RWPE2 (cell line): ENCODE measurements around the gene PDE4A.
A peak's percentile ranks its signal among the peaks of the same experiment; 100 is the strongest.
"Not testable (repeated sequence)": the region's sequence is repeated elsewhere in the genome, so short reads cannot be mapped to it uniquely, and the experiment has no call there.

Source experiments
- ATAC-seq: fragments of 200-7000 bp; cut with Tn5 transposase; 3 replicates; pipeline ENCODE4 v1.9.1; 2021; ENCODE audit warnings: low read depth
- DNase-seq: peaks from one replicate; pipeline ENCODE4 v3.0.0-alpha.2; 2020; ENCODE audit warnings: low spot score
- H3K27ac ChIP-seq: fragments of 450-650 bp; 2 replicates; pipeline ENCODE4 v1.5.1; 2017; ENCODE audit warnings: mild to moderate bottlenecking; ENCODE audit not compliant: poor library complexity, severe bottlenecking
- H3K27me3 ChIP-seq: fragments of 250-450 bp; sonication (Bioruptor Pico); 2 replicates; pipeline ENCODE4 v1.5.1; 2021; ENCODE audit warnings: mild to moderate bottlenecking, moderate library complexity; ENCODE audit not compliant: insufficient read depth, poor library complexity, severe bottlenecking
- H3K36me3 ChIP-seq: fragments of 250-450 bp; sonication (Bioruptor Pico); 2 replicates; pipeline ENCODE4 v1.5.1; 2020; ENCODE audit warnings: low read depth, mild to moderate bottlenecking, moderate library complexity
- H3K4me1 ChIP-seq: fragments of 250-450 bp; sonication (Bioruptor Pico); 2 replicates; pipeline ENCODE4 v1.5.1; 2021; ENCODE audit warnings: mild to moderate bottlenecking, moderate library complexity; ENCODE audit not compliant: insufficient read depth, poor library complexity, severe bottlenecking
- H3K4me3 ChIP-seq: fragments of 250-450 bp; sonication (Bioruptor Pico); 2 replicates; pipeline ENCODE4 v1.5.1; 2021; ENCODE audit warnings: mild to moderate bottlenecking, moderate library complexity; ENCODE audit not compliant: severe bottlenecking
- H3K9me3 ChIP-seq: fragments of 250-450 bp; sonication (Bioruptor Pico); 2 replicates; pipeline ENCODE4 v1.5.1; 2021; ENCODE audit warnings: mild to moderate bottlenecking, moderate library complexity; ENCODE audit not compliant: severe bottlenecking
- CTCF ChIP-seq: fragments of 450-650 bp; IDR thresholded peaks from one replicate; pipeline ENCODE4 v1.5.1; 2017; ENCODE audit warnings: mild to moderate bottlenecking, moderate library complexity; ENCODE audit not compliant: poor library complexity, severe bottlenecking

The PDE4A gene

GRCh38 chr19:10461047-10461949 lies 41.0 kb downstream of the PDE4A start:
- H3K4me3 ChIP-seq = peak overlapping the region; percentile 28
- no peak overlapping the region for H3K27ac ChIP-seq
- TF ChIP-seq CTCF = no peak
- H3K9me3 ChIP-seq = no peaks in the 10 kb centered on the region
- ATAC-seq (peak; percentile 98), DNase-seq (peak; percentile 96)
- H3K36me3 ChIP-seq = no peaks in the 10 kb centered on the region
- H3K4me1 ChIP-seq = no peaks in the 10 kb centered on the region
- no peaks in the 10 kb centered on the region for H3K27me3 ChIP-seq

- not testable (repeated sequence) for H3K9me3 ChIP-seq, H3K36me3 ChIP-seq, DNase-seq, ATAC-seq, H3K27ac ChIP-seq, H3K4me1 ChIP-seq, H3K27me3 ChIP-seq
- peak overlapping the region; percentile 28 for H3K4me3 ChIP-seq
These were observed 41.7 kb downstream of the PDE4A start for GRCh38 chr19:10462042-10462441.

- DNase-seq (no peak), ATAC-seq (no peak)
- H3K27ac ChIP-seq = no peak overlapping the region
- TF ChIP-seq CTCF = no peak
- H3K9me3 ChIP-seq = no peaks in the 10 kb centered on the region
- no peak overlapping the region for H3K4me3 ChIP-seq
- no peaks in the 10 kb centered on the region for H3K27me3 ChIP-seq
- H3K4me1 ChIP-seq = no peaks in the 10 kb centered on the region
- H3K36me3 ChIP-seq = no peaks in the 10 kb centered on the region
These were observed 42.2 kb downstream of the PDE4A start for GRCh38 chr19:10462557-10462956.

GRCh38 chr19:10464456-10464855 lies 44.1 kb downstream of the PDE4A start:
- H3K4me3 ChIP-seq = no peak overlapping the region
- no peak for TF ChIP-seq CTCF
- no peak for DNase-seq
- H3K36me3 ChIP-seq = no peaks in the 10 kb centered on the region
- ATAC-seq = no peak
- no peak overlapping the region for H3K27ac ChIP-seq
- no peaks in the 10 kb centered on the region for H3K4me1 ChIP-seq
- no peaks in the 10 kb centered on the region for H3K9me3 ChIP-seq
- H3K27me3 ChIP-seq = no peaks in the 10 kb centered on the region

- no peaks in the 10 kb centered on the region for H3K27me3 ChIP-seq
- H3K4me1 ChIP-seq = no peaks in the 10 kb centered on the region
- no peak for TF ChIP-seq CTCF
- DNase-seq (no peak), ATAC-seq (0 out of 3 replicates have a peak, but pooled peaks have one; percentile 17)
- H3K9me3 ChIP-seq = no peaks in the 10 kb centered on the region
- H3K36me3 ChIP-seq = no peaks in the 10 kb centered on the region
- no peak overlapping the region for H3K4me3 ChIP-seq
- H3K27ac ChIP-seq = no peak overlapping the region
These were observed 46.9 kb downstream of the PDE4A start for GRCh38 chr19:10467104-10467706.
